Osteoblast (primary cell): Measurements from ENCODE around the gene NID2. TPM values are rescaled to one million over a fixed set of nuclear protein-coding genes. Genes with fewer than 3 reads are reported as not detected.

Source experiments
- DNase-seq: peaks from one replicate; pipeline ENCODE4 v3.0.0; 2011; ENCODE audit warnings: low spot score, mixed read lengths; ENCODE audit not compliant: insufficient read length; ENCODE audit errors: missing footprints
- H2AFZ ChIP-seq: 2 replicates; pipeline ENCODE4 v1.6.0; 2011; ENCODE audit warnings: mild to moderate bottlenecking, low read length
- H3K27ac ChIP-seq: 2 replicates; pipeline ENCODE4 v1.5.1; 2011; ENCODE audit warnings: mild to moderate bottlenecking, low read depth, low read length, moderate library complexity
- H3K27me3 ChIP-seq: 2 replicates; pipeline ENCODE4 v1.6.0; 2012; ENCODE audit warnings: mild to moderate bottlenecking, control low read depth, inconsistent platforms, low read length, moderate library complexity; ENCODE audit not compliant: insufficient read depth
- H3K36me3 ChIP-seq: 2 replicates; pipeline ENCODE4 v1.5.1; 2011; ENCODE audit warnings: mild to moderate bottlenecking, low read length, control low read depth, moderate library complexity; ENCODE audit not compliant: insufficient read depth
- H3K4me1 ChIP-seq: 2 replicates; pipeline ENCODE4 v1.5.1; 2011; ENCODE audit warnings: mild to moderate bottlenecking, low read length, control low read depth, moderate library complexity; ENCODE audit not compliant: insufficient read depth
- H3K4me2 ChIP-seq: 2 replicates; pipeline ENCODE4 v1.6.0; 2011; ENCODE audit warnings: mild to moderate bottlenecking, low read length; ENCODE audit not compliant: insufficient read depth
- H3K4me3 ChIP-seq: fragments of 200-600 bp; sonication (generic); 3 replicates; pipeline ENCODE4 v1.5.1; 2012; ENCODE audit warnings: mild to moderate bottlenecking, low read length, inconsistent platforms; ENCODE audit not compliant: insufficient read depth
- H3K79me2 ChIP-seq: 2 replicates; pipeline ENCODE4 v1.6.0; 2012; ENCODE audit warnings: mild to moderate bottlenecking, low read length, control low read depth, inconsistent platforms; ENCODE audit not compliant: insufficient read depth
- H3K9me3 ChIP-seq: 2 replicates; pipeline ENCODE4 v1.5.1; 2011; ENCODE audit warnings: low read depth, low read length, control low read depth
- H4K20me1 ChIP-seq: 2 replicates; pipeline ENCODE4 v1.6.0; 2012; ENCODE audit warnings: mild to moderate bottlenecking, low read length, control low read depth; ENCODE audit not compliant: insufficient read depth
- total RNA-seq: library from RNA; depleted of rRNA; stranded (reverse); fragments of >200 nt; gene quantifications from 2 replicates; pipeline ENCODE4 v1.2.3, GENCODE V29; 2012
- TF ChIP-seq, protein P1 (sequence below): IDR thresholded peaks from 2 replicates; pipeline ENCODE4 v1.5.1; 2011; ENCODE audit warnings: mild to moderate bottlenecking, low read depth, low read length, moderate library complexity; ENCODE audit errors: extremely low read depth

The NID2 gene
- total RNA-seq, 1 donor, result 141 TPM

DNA sequence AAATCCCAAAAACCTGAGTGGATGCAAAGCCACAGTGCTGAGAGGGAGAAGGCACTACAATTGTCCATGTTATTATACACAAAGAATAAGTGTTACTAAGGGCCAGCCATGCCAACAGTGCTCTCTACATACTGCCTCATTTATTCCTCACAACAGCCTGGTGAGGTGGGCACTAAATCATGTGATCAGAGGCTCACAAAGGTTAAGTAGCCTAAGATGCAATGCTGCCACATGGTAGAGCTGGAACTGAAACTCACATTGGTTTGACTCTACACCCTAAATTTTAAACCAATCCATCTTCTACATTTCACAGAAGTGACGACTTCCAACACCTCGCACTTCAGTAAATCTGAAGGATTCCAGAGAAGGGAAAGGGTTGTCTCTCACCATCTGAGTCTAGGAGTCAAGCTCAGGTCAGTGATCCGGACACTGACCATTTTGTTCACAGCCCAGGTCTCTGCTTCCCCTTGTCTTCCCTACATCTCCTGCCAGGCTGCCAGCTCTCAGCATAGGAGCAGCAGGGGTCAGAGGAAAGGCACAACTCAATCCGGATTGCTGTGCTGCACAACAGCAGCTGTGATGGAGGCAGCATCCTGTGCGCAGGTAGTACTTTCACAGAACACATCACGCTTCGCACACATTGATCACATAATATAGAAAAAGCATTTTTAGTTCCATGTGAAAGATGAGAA, 29.6 kb downstream of the NID2 start:
- Histone ChIP-seq H3K27ac (no peak overlapping the region), H3K79me2 (peaks cover 13% of the 10 kb centered on the region), H2AFZ (no peak overlapping the region), H4K20me1 (no peaks in the 10 kb centered on the region), H3K9me3 (no peaks in the 10 kb centered on the region), H3K4me3 (no peak overlapping the region), H3K4me2 (no peak overlapping the region), H3K27me3 (no peaks in the 10 kb centered on the region), H3K4me1 (peaks cover 10% of the 10 kb centered on the region), H3K36me3 (peaks cover 57% of the 10 kb centered on the region)
- no peak for DNase-seq
- TF ChIP-seq, protein P1, sequence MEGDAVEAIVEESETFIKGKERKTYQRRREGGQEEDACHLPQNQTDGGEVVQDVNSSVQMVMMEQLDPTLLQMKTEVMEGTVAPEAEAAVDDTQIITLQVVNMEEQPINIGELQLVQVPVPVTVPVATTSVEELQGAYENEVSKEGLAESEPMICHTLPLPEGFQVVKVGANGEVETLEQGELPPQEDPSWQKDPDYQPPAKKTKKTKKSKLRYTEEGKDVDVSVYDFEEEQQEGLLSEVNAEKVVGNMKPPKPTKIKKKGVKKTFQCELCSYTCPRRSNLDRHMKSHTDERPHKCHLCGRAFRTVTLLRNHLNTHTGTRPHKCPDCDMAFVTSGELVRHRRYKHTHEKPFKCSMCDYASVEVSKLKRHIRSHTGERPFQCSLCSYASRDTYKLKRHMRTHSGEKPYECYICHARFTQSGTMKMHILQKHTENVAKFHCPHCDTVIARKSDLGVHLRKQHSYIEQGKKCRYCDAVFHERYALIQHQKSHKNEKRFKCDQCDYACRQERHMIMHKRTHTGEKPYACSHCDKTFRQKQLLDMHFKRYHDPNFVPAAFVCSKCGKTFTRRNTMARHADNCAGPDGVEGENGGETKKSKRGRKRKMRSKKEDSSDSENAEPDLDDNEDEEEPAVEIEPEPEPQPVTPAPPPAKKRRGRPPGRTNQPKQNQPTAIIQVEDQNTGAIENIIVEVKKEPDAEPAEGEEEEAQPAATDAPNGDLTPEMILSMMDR, result no peak

DNA sequence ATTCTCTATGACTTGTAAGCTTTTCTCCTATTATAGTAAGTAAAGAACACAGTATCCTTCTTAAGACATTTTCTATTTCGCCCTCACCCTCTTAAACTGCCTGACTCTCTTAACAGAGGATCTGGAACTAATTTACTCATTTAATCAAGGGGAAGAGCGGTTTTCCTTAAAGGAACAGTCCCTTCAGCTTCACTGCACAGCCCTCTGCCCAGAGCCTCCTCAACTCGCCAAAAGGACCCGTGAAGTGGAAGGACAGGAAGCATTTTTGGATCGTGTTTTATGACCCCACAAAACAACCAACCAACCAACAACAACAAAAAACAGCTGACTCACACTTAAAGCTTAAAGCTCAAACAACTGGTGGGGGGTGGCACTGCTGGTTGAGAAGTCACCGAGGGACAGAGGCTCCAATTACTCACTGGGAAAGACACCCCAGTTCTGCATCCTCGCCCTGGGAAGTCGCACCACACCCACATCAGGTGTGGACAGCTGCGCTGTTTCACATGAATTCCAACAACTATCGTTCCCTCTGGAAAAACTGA, 35.7 kb downstream of the NID2 start:
- DNase-seq, result peak; percentile 56
- H3K36me3 ChIP-seq, result peaks cover 21% of the 10 kb centered on the region
- peak overlapping the region; percentile 24 for H3K4me3 ChIP-seq
- no peaks in the 10 kb centered on the region for H3K27me3 ChIP-seq
- H3K9me3 ChIP-seq, result no peaks in the 10 kb centered on the region
- peaks cover 29% of the 10 kb centered on the region for H3K4me1 ChIP-seq
- no peaks in the 10 kb centered on the region for H4K20me1 ChIP-seq
- H3K27ac ChIP-seq, result peak overlapping the region; percentile 96
- H3K4me2 ChIP-seq, result peak overlapping the region; percentile 67
- TF ChIP-seq, protein P1, result no peak
- no peaks in the 10 kb centered on the region for H3K79me2 ChIP-seq
- H2AFZ ChIP-seq, result peak overlapping the region; percentile 28

DNA sequence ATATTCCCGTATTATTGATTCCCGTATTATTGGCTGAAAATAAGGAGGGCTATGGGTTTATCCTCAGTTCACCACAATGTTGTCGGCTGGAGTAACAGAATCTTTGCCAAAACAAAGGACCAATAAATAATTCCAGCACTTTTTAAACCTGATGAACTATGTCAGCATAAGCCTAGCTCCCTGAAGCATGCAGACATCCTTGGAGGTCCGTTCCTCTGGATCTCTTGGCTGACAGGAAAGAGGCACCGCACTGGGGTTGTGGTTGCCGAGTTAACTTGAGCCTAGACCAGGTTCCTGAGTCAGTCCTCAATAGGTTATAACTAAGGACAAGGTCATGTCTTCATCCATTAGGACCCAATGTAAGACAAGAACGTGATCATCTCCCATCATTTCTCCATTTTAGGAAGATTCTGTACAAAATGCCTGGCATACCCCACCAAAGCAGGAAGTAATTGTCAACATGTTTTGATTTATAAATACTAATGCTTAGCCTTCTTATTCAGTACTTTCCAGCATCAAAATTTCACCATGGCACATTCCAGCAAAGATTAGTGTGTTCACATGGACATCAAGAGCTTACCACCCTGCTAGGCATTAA, 36.6 kb downstream of the NID2 start:
- peak overlapping the region; percentile 67 for H3K4me2 ChIP-seq
- H3K79me2 ChIP-seq, result no peaks in the 10 kb centered on the region
- TF ChIP-seq, protein P1, result no peak
- peak overlapping the region; percentile 1 for H2AFZ ChIP-seq
- H4K20me1 ChIP-seq, result no peaks in the 10 kb centered on the region
- H3K9me3 ChIP-seq, result no peaks in the 10 kb centered on the region
- H3K36me3 ChIP-seq, result peaks cover 18% of the 10 kb centered on the region
- H3K4me3 ChIP-seq, result peak overlapping the region; percentile 14
- H3K4me1 ChIP-seq, result peaks cover 29% of the 10 kb centered on the region
- DNase-seq, result no peak
- no peaks in the 10 kb centered on the region for H3K27me3 ChIP-seq
- H3K27ac ChIP-seq, result peak overlapping the region; percentile 96

DNA sequence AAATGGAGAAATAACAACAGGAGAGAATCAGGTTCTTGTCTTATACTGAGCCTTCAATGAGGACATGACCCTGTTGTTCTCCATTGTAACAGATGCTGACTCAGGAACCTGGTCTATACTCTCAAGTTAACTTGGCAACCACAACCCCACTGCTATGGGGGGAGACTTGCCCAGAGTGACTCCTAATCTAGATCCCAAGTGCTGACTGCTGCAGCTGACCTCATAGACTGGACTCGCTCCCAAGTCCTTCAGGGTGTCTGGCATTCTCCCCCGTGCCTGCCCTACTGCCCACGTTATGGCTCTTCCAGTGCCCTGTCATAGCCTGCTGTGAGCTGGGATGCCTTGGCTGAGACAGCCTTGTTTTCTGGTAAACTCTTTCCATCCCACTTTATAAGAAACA, 37.1 kb downstream of the NID2 start:
- DNase-seq, result peak; percentile 90
- TF ChIP-seq, protein P1, result no peak
- H3K4me3 ChIP-seq, result no peak overlapping the region
- peaks cover 15% of the 10 kb centered on the region for H3K36me3 ChIP-seq
- H3K79me2 ChIP-seq, result no peaks in the 10 kb centered on the region
- H3K9me3 ChIP-seq, result no peaks in the 10 kb centered on the region
- peak overlapping the region; percentile 67 for H3K4me2 ChIP-seq
- H3K27me3 ChIP-seq, result no peaks in the 10 kb centered on the region
- no peak overlapping the region for H2AFZ ChIP-seq
- H4K20me1 ChIP-seq, result no peaks in the 10 kb centered on the region
- H3K4me1 ChIP-seq, result peaks cover 29% of the 10 kb centered on the region
- peak overlapping the region; percentile 96 for H3K27ac ChIP-seq
